GM19043 (cell line): ENCODE data around the gene OR56A3.

Source experiments
- ATAC-seq: cut with Tn5 transposase; IDR thresholded peaks from one replicate; pipeline ENCODE4 v1.9.1; 2021; ENCODE audit warnings: low read depth; ENCODE audit not compliant: unreplicated experiment

OR56A3 gene

GRCh38 chr11:5968394-5968793 is 26.3 kb downstream of the OR56A3 start, which contains the start of gene OR56A5:
OR56A5 (minus strand) TSS chr11:5968494; CDS start chr11:5968494, 0 bp downstream.
- no peak for ATAC-seq

- ATAC-seq, result no peak
These were observed 31.5 kb downstream of the OR56A3 start for GRCh38 chr11:5973530-5973929.

GRCh38 chr11:5983443-5983842 is 41.4 kb downstream of the OR56A3 start:
- ATAC-seq, result no peak

- ATAC-seq, result no peak
These were observed 44.8 kb downstream of the OR56A3 start, which contains the start of gene OR52L1 for GRCh38 chr11:5986885-5987284. OR52L1 (minus strand) TSS chr11:5986985; CDS start chr11:5986930, 55 bp downstream.

- ATAC-seq, result no peak
These were observed 47.2 kb downstream of the OR56A3 start for GRCh38 chr11:5989203-5989602.

GRCh38 chr11:5992150-5992549 is 50.1 kb downstream of the OR56A3 start:
- ATAC-seq, result no peak

GRCh38 chr11:5992604-5993251 is 50.7 kb downstream of the OR56A3 start:
- no peak for ATAC-seq

- ATAC-seq, result no peak
These were observed 52.7 kb downstream of the OR56A3 start for GRCh38 chr11:5994791-5995190.
